WERI-Rb-1 (cell line): Measurements from ENCODE around the gene SH2D5.
A peak's percentile ranks its signal among the peaks of the same experiment; 100 is the strongest.

ENCODE experiments used
- DNase-seq: peaks from one replicate; pipeline ENCODE4 v3.0.0-alpha.2; 2020
- H3K27ac ChIP-seq: fragments of 250-450 bp; sonication (Bioruptor Pico); 2 replicates; pipeline ENCODE4 v1.5.1; 2020; ENCODE audit warnings: mild to moderate bottlenecking, moderate library complexity
- H3K27me3 ChIP-seq: fragments of 250-450 bp; sonication (Bioruptor Pico); 2 replicates; pipeline ENCODE4 v1.5.1; 2021; ENCODE audit warnings: mild to moderate bottlenecking, low read depth, moderate library complexity; ENCODE audit not compliant: insufficient read depth, severe bottlenecking
- H3K36me3 ChIP-seq: fragments of 250-450 bp; sonication (Bioruptor Pico); 2 replicates; pipeline ENCODE4 v1.5.1; 2020; ENCODE audit warnings: mild to moderate bottlenecking, moderate library complexity
- H3K4me3 ChIP-seq: 2 replicates; pipeline ENCODE4 v1.5.1; 2011; ENCODE audit warnings: low read depth, mild to moderate bottlenecking, control low read depth, low read length
- H3K9me3 ChIP-seq: fragments of 250-450 bp; sonication (Bioruptor Pico); 2 replicates; pipeline ENCODE4 v1.5.1; 2021; ENCODE audit warnings: mild to moderate bottlenecking, moderate library complexity; ENCODE audit not compliant: severe bottlenecking
- TF ChIP-seq, protein P1 (sequence below): IDR thresholded peaks from 2 replicates; pipeline ENCODE4 v1.5.1; 2011; ENCODE audit warnings: low read depth, mild to moderate bottlenecking, control low read depth, inconsistent platforms, low read length

The SH2D5 gene

GRCh38 chr1:20730690-20731056 lies 1.8 kb downstream of the SH2D5 start:
- H3K27ac ChIP-seq, result no peak overlapping the region
- H3K9me3 ChIP-seq, result no peaks in the 10 kb centered on the region
- H3K36me3 ChIP-seq, result no peaks in the 10 kb centered on the region
- no peak for DNase-seq
- TF ChIP-seq, protein P1, sequence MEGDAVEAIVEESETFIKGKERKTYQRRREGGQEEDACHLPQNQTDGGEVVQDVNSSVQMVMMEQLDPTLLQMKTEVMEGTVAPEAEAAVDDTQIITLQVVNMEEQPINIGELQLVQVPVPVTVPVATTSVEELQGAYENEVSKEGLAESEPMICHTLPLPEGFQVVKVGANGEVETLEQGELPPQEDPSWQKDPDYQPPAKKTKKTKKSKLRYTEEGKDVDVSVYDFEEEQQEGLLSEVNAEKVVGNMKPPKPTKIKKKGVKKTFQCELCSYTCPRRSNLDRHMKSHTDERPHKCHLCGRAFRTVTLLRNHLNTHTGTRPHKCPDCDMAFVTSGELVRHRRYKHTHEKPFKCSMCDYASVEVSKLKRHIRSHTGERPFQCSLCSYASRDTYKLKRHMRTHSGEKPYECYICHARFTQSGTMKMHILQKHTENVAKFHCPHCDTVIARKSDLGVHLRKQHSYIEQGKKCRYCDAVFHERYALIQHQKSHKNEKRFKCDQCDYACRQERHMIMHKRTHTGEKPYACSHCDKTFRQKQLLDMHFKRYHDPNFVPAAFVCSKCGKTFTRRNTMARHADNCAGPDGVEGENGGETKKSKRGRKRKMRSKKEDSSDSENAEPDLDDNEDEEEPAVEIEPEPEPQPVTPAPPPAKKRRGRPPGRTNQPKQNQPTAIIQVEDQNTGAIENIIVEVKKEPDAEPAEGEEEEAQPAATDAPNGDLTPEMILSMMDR, result no peak
- peaks cover 3% of the 10 kb centered on the region for H3K27me3 ChIP-seq
- H3K4me3 ChIP-seq, result no peak overlapping the region

GRCh38 chr1:20729990-20730689 lies 2.4 kb downstream of the SH2D5 start:
- DNase-seq, result no peak
- Histone ChIP-seq H3K27me3 (peaks cover 3% of the 10 kb centered on the region), H3K9me3 (no peaks in the 10 kb centered on the region), H3K36me3 (no peaks in the 10 kb centered on the region), H3K4me3 (no peak overlapping the region), H3K27ac (no peak overlapping the region)
- TF ChIP-seq, protein P1, result no peak

DNA sequence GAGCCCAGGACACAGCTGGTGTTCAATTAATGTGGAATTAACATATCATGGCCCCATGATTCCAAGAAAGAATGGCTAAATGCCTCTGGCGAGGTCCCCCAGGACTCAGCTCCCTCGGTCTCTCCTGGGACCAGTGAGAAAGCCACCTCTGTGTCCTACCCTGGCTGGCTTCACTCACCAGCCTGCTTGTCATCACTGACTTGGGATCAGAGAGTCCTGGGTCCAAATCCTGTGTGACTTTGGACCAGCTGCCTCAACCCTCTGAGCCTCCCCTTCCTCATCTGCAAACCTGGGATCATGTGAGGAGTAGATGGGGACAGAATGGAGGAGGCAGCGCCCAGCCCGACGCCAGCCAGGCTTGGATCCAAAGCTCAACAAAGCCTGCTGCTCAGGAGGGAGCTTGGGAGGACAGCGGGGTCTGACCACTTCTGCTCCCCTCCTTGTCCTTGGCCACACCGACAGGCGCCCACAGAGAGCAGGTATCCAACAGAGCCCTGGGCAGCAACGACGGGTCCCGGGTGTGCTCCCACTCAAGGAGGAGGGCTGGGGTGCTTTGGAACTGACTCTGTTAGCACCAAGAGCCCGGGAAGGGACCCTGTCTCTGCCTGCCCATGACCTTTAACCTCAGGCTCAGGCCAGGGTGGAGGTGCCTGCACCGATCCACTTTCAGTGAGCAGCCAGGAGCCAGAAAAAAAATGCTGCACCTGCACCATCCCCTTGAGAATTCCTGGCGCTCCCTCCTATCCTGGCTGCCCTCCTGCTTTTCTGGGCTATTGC lies 3.2 kb downstream of the SH2D5 start:
- Histone ChIP-seq H3K4me3 (no peak overlapping the region), H3K36me3 (no peaks in the 10 kb centered on the region), H3K27ac (no peak overlapping the region), H3K27me3 (peaks cover 3% of the 10 kb centered on the region), H3K9me3 (no peaks in the 10 kb centered on the region)
- TF ChIP-seq, protein P1, result no peak
- no peak for DNase-seq

- Histone ChIP-seq H3K9me3 (no peaks in the 10 kb centered on the region), H3K27me3 (peaks cover 3% of the 10 kb centered on the region)
These were observed 3.9 kb downstream of the SH2D5 start for GRCh38 chr1:20728371-20729154.

DNA sequence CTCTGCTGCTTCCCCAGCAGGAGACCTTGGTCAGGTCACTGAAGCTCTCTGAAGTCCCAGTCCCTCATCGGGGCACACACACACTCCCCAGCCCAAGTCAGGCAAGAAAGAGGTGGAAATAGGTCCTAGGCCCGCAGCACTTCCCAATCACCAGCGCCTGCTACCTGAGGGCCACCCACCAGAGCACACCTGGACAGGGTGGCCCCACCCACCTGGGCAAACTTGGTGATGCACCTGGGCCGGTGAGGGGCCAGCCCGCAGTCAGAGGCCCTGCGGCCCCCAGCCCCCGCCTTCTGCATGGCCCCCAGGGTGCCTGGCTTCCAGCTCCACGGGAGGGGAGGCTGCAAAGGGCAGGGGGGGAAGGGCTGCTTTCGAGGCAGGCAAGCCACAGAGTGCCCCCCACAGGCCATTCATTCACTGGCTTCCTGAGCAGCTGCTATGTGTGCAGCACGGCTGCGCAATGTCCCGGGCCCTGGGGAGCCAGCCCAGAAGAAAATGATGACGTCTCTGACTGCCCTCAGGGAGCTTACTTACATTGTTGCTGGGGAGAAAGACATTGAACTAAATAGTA lies 4.7 kb downstream of the SH2D5 start:
- no peaks in the 10 kb centered on the region for H3K36me3 ChIP-seq
- H3K9me3 ChIP-seq, result no peaks in the 10 kb centered on the region
- H3K4me3 ChIP-seq, result no peak overlapping the region
- H3K27ac ChIP-seq, result no peak overlapping the region
- peak; percentile 56 for DNase-seq
- TF ChIP-seq, protein P1, result peak; percentile 67
- H3K27me3 ChIP-seq, result peaks cover 3% of the 10 kb centered on the region

More at GRCh38 chr1:20728371-20729154, 3.9 kb downstream of the SH2D5 start:
- Histone ChIP-seq H3K4me3 (no peak overlapping the region), H3K27ac (no peak overlapping the region), H3K36me3 (no peaks in the 10 kb centered on the region)
- TF ChIP-seq, protein P1, result no peak
- no peak for DNase-seq
